HepG2 (cell line): ENCODE results near the gene SERINC5. TPM values are rescaled to one million over a fixed set of nuclear protein-coding genes. Genes with fewer than 3 reads are reported as not detected.

Source experiments
- ATF5 ChIP-seq: sonication (generic); formaldehyde crosslinking; IDR thresholded peaks from 2 replicates; pipeline ENCODE4 v1.4.0; 2020; ENCODE audit warnings: mild to moderate bottlenecking, low read depth, missing genetic modification reagents
- CBX2 ChIP-seq, 2 experiments: fragments of 200-600 bp in 1 of 2; sonication (generic); formaldehyde crosslinking in 1 of 2; IDR thresholded peaks; 2 replicates each; pipeline versions ENCODE4 v1.7.0 to v1.8.1; 2018 to 2022; ENCODE audit warnings: low read depth in 2 of 2, low read length in 1 of 2, mild to moderate bottlenecking in 1 of 2, missing genetic modification reagents in 1 of 2
- E2F1 ChIP-seq: sonication (generic); formaldehyde crosslinking; IDR thresholded peaks from 2 replicates; pipeline ENCODE4 v1.5.0; 2020; ENCODE audit warnings: missing genetic modification reagents
- MXD4 ChIP-seq: IDR thresholded peaks from 2 replicates; pipeline ENCODE4 v1.6.1; 2016; ENCODE audit warnings: mild to moderate bottlenecking, missing biosample characterization, missing genetic modification reagents
- MXI1 ChIP-seq: IDR thresholded peaks from 3 replicates; pipeline ENCODE4 v1.6.1; 2012; ENCODE audit warnings: low read depth, low read length, inconsistent platforms, borderline replicate concordance
- NFKB2 ChIP-seq: sonication (generic); formaldehyde crosslinking; IDR thresholded peaks from 2 replicates; pipeline ENCODE4 v1.4.0; 2020; ENCODE audit warnings: missing genetic modification reagents, borderline replicate concordance
- NR1H2 ChIP-seq: sonication (generic); formaldehyde crosslinking; IDR thresholded peaks from 2 replicates; pipeline ENCODE4 v1.8.1; 2022; ENCODE audit warnings: low read depth, missing genetic modification reagents, borderline replicate concordance
- PITX1 ChIP-seq: sonication (generic); formaldehyde crosslinking; IDR thresholded peaks from 2 replicates; pipeline ENCODE4 v1.5.1; 2020; ENCODE audit warnings: mild to moderate bottlenecking, missing genetic modification reagents
- SIN3A ChIP-seq: IDR thresholded peaks from 2 replicates; pipeline ENCODE4 v1.6.1; 2011; ENCODE audit warnings: low read depth, mild to moderate bottlenecking, control low read depth, low read length, borderline replicate concordance
- TOPORS ChIP-seq: sonication (generic); formaldehyde crosslinking; IDR thresholded peaks from 2 replicates; pipeline ENCODE4 v1.8.0; 2023; ENCODE audit warnings: mild to moderate bottlenecking, missing genetic modification reagents
- ZNF616 ChIP-seq: sonication (generic); formaldehyde crosslinking; IDR thresholded peaks from 2 replicates; pipeline ENCODE4 v1.5.0; 2020; ENCODE audit warnings: low read depth, mild to moderate bottlenecking, missing genetic modification reagents
- ZNF720 ChIP-seq: sonication (generic); formaldehyde crosslinking; IDR thresholded peaks from 2 replicates; pipeline ENCODE4 v1.4.0; 2020; ENCODE audit warnings: missing genetic modification reagents
- ZNF790 ChIP-seq: sonication (generic); formaldehyde crosslinking; IDR thresholded peaks from 2 replicates; pipeline ENCODE4 v1.8.0; 2022; ENCODE audit warnings: missing genetic modification reagents, mild to moderate bottlenecking, borderline replicate concordance
- ZNF878 ChIP-seq: sonication (generic); formaldehyde crosslinking; IDR thresholded peaks from 2 replicates; pipeline ENCODE4 v1.8.1; 2023; ENCODE audit warnings: mild to moderate bottlenecking, missing genetic modification reagents, moderate library complexity
- ZSCAN9 ChIP-seq: IDR thresholded peaks from 2 replicates; pipeline ENCODE4 v1.6.1; 2016; ENCODE audit warnings: borderline replicate concordance
- polyA plus RNA-seq, 8 experiments: library from polyadenylated mRNA; depleted of rRNA in 3 of 8; stranded (reverse) in 7 of 8; unstranded in 1 of 8; fragments of >200 nt; fragmentation: Illumina TruSeq in 4 of 8; extraction: Trizol in 4 of 8; gene quantifications; 2 replicates each; pipeline versions ENCODE4 v1.2.1 to v1.2.3, GENCODE V29; 2011 to 2016; ENCODE audit warnings: low read depth in 4 of 8, missing spikeins in 1 of 8, mixed read lengths in 1 of 8; ENCODE audit not compliant: insufficient read depth in 1 of 8
- total RNA-seq, 5 experiments: library from RNA; depleted of rRNA; stranded (reverse); fragments of >200 nt; fragmentation: Illumina TruSeq; extraction: Trizol; gene quantifications; 2 replicates each; pipeline ENCODE4 v1.2.3, GENCODE V29; 2016; ENCODE audit warnings: low read depth in 1 of 5
- TF ChIP-seq, protein P1 (sequence below): sonication (generic); formaldehyde crosslinking; IDR thresholded peaks from 2 replicates; pipeline ENCODE4 v1.4.0; 2020; ENCODE audit warnings: missing genetic modification reagents
- TF ChIP-seq, protein P2 (sequence below): sonication (generic); formaldehyde crosslinking; IDR thresholded peaks from 2 replicates; pipeline ENCODE4 v1.4.0; 2020; ENCODE audit warnings: missing genetic modification reagents

Gene SERINC5
- total and polyA plus RNA-seq, 2 of the 13 experiments (the other 11 are each of a cell fraction or from before 2014, with no cell fraction given), result 17.3 to 22.8 TPM

DNA sequence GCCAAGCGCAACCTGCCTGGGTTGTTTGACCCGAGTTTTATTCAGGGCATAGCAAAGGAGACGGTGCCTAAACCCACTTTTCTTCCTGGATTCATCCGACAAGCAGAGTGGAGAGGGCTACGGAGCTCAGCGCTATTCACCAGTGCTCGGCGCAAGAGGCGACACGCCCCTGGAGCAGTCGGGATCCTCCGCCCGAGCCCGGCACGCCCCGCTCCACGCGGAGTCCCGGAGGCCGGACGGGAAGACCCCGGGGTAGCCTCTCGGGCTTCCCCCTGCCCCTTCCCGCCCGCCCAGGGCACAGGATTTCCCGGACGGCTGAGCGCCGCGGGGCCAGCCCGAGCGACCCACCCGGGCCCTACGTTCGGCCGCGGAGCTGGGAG is 427 bp downstream of the SERINC5 start (continued):
- TF ChIP-seq SIN3A (peak; percentile 70; the same call in 1 of the 2 replicates), NFKB2 (CRISPR knock-in tag) (no peak; the same call in 1 of the 2 replicates), ZNF878 (CRISPR knock-in tag) (0 out of 2 replicates have a peak, but pooled peaks have one; percentile 11), MXI1 (peak; percentile 30; the same call in 1 of the 3 replicates), ZNF720 (CRISPR knock-in tag) (no peak), ZSCAN9 (0 out of 2 replicates have a peak, but pooled peaks have one; percentile 8), ZNF616 (no peak), PITX1 (CRISPR knock-in tag) (0 out of 2 replicates have a peak, but pooled peaks have one; percentile 4), E2F1 (peak; percentile 8; the same call in 1 of the 2 replicates), MXD4 (CRISPR knock-in tag) (peak; percentile 13; the same call in 1 of the 2 replicates), ATF5 (CRISPR knock-in tag) (no peak), NR1H2 (CRISPR knock-in tag) (no peak), CBX2 (IDR thresholded peaks at IDR 0.05; ENCODE audit: low read depth, low read length) (no peak), CBX2 (CRISPR knock-in tag; IDR thresholded peaks at IDR 0.05; ENCODE audit: low read depth) (no peak), ZNF790 (CRISPR knock-in tag) (0 out of 2 replicates have a peak, but pooled peaks have one; percentile 16), TOPORS (CRISPR knock-in tag) (0 out of 2 replicates have a peak, but pooled peaks have one; percentile 16)
- TF ChIP-seq, protein P1, sequence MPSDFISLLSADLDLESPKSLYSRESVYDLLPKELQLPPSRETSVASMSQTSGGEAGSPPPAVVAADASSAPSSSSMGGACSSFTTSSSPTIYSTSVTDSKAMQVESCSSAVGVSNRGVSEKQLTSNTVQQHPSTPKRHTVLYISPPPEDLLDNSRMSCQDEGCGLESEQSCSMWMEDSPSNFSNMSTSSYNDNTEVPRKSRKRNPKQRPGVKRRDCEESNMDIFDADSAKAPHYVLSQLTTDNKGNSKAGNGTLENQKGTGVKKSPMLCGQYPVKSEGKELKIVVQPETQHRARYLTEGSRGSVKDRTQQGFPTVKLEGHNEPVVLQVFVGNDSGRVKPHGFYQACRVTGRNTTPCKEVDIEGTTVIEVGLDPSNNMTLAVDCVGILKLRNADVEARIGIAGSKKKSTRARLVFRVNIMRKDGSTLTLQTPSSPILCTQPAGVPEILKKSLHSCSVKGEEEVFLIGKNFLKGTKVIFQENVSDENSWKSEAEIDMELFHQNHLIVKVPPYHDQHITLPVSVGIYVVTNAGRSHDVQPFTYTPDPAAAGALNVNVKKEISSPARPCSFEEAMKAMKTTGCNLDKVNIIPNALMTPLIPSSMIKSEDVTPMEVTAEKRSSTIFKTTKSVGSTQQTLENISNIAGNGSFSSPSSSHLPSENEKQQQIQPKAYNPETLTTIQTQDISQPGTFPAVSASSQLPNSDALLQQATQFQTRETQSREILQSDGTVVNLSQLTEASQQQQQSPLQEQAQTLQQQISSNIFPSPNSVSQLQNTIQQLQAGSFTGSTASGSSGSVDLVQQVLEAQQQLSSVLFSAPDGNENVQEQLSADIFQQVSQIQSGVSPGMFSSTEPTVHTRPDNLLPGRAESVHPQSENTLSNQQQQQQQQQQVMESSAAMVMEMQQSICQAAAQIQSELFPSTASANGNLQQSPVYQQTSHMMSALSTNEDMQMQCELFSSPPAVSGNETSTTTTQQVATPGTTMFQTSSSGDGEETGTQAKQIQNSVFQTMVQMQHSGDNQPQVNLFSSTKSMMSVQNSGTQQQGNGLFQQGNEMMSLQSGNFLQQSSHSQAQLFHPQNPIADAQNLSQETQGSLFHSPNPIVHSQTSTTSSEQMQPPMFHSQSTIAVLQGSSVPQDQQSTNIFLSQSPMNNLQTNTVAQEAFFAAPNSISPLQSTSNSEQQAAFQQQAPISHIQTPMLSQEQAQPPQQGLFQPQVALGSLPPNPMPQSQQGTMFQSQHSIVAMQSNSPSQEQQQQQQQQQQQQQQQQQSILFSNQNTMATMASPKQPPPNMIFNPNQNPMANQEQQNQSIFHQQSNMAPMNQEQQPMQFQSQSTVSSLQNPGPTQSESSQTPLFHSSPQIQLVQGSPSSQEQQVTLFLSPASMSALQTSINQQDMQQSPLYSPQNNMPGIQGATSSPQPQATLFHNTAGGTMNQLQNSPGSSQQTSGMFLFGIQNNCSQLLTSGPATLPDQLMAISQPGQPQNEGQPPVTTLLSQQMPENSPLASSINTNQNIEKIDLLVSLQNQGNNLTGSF, result 0 out of 2 replicates have a peak, but pooled peaks have one; percentile 11
- TF ChIP-seq, protein P2, sequence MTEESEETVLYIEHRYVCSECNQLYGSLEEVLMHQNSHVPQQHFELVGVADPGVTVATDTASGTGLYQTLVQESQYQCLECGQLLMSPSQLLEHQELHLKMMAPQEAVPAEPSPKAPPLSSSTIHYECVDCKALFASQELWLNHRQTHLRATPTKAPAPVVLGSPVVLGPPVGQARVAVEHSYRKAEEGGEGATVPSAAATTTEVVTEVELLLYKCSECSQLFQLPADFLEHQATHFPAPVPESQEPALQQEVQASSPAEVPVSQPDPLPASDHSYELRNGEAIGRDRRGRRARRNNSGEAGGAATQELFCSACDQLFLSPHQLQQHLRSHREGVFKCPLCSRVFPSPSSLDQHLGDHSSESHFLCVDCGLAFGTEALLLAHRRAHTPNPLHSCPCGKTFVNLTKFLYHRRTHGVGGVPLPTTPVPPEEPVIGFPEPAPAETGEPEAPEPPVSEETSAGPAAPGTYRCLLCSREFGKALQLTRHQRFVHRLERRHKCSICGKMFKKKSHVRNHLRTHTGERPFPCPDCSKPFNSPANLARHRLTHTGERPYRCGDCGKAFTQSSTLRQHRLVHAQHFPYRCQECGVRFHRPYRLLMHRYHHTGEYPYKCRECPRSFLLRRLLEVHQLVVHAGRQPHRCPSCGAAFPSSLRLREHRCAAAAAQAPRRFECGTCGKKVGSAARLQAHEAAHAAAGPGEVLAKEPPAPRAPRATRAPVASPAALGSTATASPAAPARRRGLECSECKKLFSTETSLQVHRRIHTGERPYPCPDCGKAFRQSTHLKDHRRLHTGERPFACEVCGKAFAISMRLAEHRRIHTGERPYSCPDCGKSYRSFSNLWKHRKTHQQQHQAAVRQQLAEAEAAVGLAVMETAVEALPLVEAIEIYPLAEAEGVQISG (CRISPR knock-in tag), result 0 out of 2 replicates have a peak, but pooled peaks have one; percentile 0
